Stomach (tissue), 9 donors: ENCODE measurements around the gene FANCD2. TPM values are rescaled to one million over a fixed set of nuclear protein-coding genes. Genes with fewer than 3 reads are reported as not detected.

Experiments
- DNase-seq, 2 donors: peaks; one replicate each; pipeline versions ENCODE4 v3.0.0 to v3.0.0-alpha.2; 2013 to 2019
- H3K27ac ChIP-seq, 5 donors: fragments of 200-600 bp in 4 of 5; sonication (generic) in 4 of 5; one replicate each; pipeline ENCODE4 v1.5.1; 2013 to 2019; ENCODE audit warnings: mild to moderate bottlenecking in 1 of 5, moderate library complexity in 1 of 5
- H3K27me3 ChIP-seq, 3 donors: fragments of 200-600 bp; sonication (generic); one replicate each; pipeline ENCODE4 v1.5.1; 2017 to 2019; ENCODE audit warnings: mixed run types in 1 of 3
- H3K36me3 ChIP-seq, 4 donors: fragments of 200-600 bp; sonication (generic); 1 replicate in 3 of 4; 2 replicates in 1 of 4; pipeline ENCODE4 v1.5.1; 2016 to 2019
- H3K4me1 ChIP-seq, 4 donors: fragments of 200-600 bp; sonication (generic); one replicate each; pipeline ENCODE4 v1.5.1; 2016 to 2019
- H3K4me3 ChIP-seq, 4 donors: fragments of 200-600 bp; sonication (generic) in 3 of 4; one replicate each; pipeline ENCODE4 v1.5.1; 2016 to 2019; ENCODE audit warnings: mild to moderate bottlenecking in 1 of 4
- H3K9me3 ChIP-seq, 4 donors: fragments of 200-600 bp; sonication (generic); one replicate each; pipeline ENCODE4 v1.5.1; 2016 to 2019
- CTCF ChIP-seq, 7 experiments: fragments of 450-650 bp in 4 of 7; fragments of 200-600 bp in 3 of 7; sonication (generic) in 3 of 7; IDR thresholded peaks; one replicate each; pipeline ENCODE4 v1.5.1; 2016 to 2019; ENCODE audit warnings: antibody characterized with exemption in 7 of 7, control low read depth in 2 of 7, mild to moderate bottlenecking in 1 of 7
- EP300 ChIP-seq: sonication (generic); formaldehyde crosslinking; IDR thresholded peaks from one replicate; pipeline ENCODE4 v1.6.1; 2017; ENCODE audit warnings: antibody characterized with exemption
- POLR2A ChIP-seq, 4 donors: fragments of 450-650 bp; IDR thresholded peaks; one replicate each; pipeline ENCODE4 v1.6.1; 2016; ENCODE audit warnings: antibody characterized with exemption in 4 of 4, control low read depth in 2 of 4, mild to moderate bottlenecking in 1 of 4, moderate library complexity in 1 of 4
- POLR2AphosphoS5 ChIP-seq, 3 donors: sonication (generic); formaldehyde crosslinking; IDR thresholded peaks; one replicate each; pipeline ENCODE4 v1.6.1; 2016; ENCODE audit warnings: antibody characterized with exemption in 3 of 3
- whole genome bisulfite sequencing, 5 donors: extraction: QIAGEN DNeasy Blood & Tissue Kit in 3 of 5; methylation state at CpG; one replicate each; pipeline versions ENCODE4 v1.1.5 to v1.1.7; 2013 to 2018; 5-methylcytosine and 5-hydroxymethylcytosine counted together
- intact Hi-C: fragments of 100-400 bp; cut with DNase I; formaldehyde crosslinking; loops from one replicate; pipeline ENCODE4 v1.15.1; 2023; ENCODE audit warnings: low total_unique reads
- polyA plus RNA-seq, 3 donors: library from polyadenylated mRNA; stranded (reverse); fragments of 200-250 nt; gene quantifications; one replicate each; pipeline ENCODE4 v1.2.3, GENCODE V29; 2013
- total RNA-seq, 5 donors: library from RNA; depleted of rRNA; stranded (reverse); fragments of >200 nt; gene quantifications; one replicate each; pipeline versions ENCODE4 v1.1.0 to v1.2.3, GENCODE V29; 2014 to 2016
- donor health status: healthy with polysubstance abuse.
- donor health status: Bipolar disorder and iron deficiency.
- donor health status: healthy.

FANCD2 gene
- total and polyA plus RNA-seq, 8 donors = 0.61 to 21.1 (median 5.7) TPM

GRCh38 chr3:10108091-10108490, 81.9 kb downstream of the FANCD2 start, which contains the start of gene FANCD2OS:
TSS of gene FANCD2OS (minus strand) at chr3:10108255. CDS start at chr3:10104774, 3,481 bp downstream.
- TF ChIP-seq EP300 (no peak), POLR2AphosphoS5 (IDR thresholded peaks at IDR 0.05) (no peak), CTCF (IDR thresholded peaks at IDR 0.05) (no peak), POLR2A (IDR thresholded peaks at IDR 0.05) (no peak)
- no peak within 1 kb of the TSS for H3K4me3 ChIP-seq
- 60 to 79% (median 76%) methylated on average over 20 to 28 of the region's 28 CpGs for WGBS, 5 donors
- H3K36me3 ChIP-seq = no peaks in the 10 kb centered on the region
- peaks cover 0 to 17% (median 0%) of the 10 kb centered on the region in 3 donors for H3K27me3 ChIP-seq
- intact Hi-C loops = no loop called here
- no peaks in the 10 kb centered on the region for H3K9me3 ChIP-seq
- no peak for DNase-seq
- H3K4me1 ChIP-seq = no peaks in the 10 kb centered on the region
- H3K27ac ChIP-seq = no peak within 1 kb of the TSS

DNA sequence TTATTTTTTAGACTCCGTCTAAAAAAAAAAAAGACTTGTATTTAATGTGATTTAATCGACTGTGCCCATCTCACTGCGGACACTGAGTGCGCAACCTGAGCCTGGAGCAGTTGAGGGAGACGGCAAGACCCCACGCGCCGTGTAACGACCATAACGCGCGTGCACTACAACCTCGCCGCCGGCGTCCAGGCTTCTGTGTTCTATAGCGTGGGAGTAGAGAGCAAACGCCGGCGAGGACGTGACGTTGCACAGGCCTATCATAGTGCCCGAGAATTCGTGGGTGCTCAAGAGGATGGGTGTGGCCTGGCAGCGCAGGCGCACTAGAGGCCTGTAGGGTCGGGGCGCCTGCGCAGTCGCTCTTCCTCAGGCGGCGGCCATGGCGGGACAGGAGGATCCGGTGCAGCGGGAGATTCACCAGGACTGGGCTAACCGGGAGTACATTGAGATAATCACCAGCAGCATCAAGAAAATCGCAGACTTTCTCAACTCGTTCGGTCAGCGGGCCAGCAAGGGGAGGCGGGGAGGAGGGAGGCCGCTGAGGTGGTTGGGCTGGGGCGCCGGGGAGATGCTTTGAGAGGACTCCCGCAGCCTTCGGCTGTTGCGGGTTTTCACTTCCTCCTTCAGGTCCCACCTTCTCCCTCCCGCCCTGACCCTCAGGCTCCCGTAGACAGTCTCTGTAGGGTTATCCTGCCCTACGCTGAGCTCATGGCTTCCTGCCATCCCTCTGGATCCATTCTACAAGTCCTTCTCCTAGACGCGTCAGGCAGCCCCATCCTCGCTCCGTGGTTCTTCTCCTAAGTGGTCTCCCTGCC, 89.3 kb downstream of the FANCD2 start, which contains the start of gene BRK1:
TSS of gene BRK1 (plus strand) at position 350 of the 812 bp plus-strand sequence. CDS start at position 377, 27 bp downstream.
- TF ChIP-seq POLR2A (IDR thresholded peaks at IDR 0.05) (peak in 2 of 4 donors; percentile 76 to 86), CTCF (IDR thresholded peaks at IDR 0.05) (peak in 1 of 7 experiments; percentile 18), POLR2AphosphoS5 (IDR thresholded peaks at IDR 0.05) (peak; percentile 90 to 99 (median 98)), EP300 (no peak)
- Histone ChIP-seq H3K36me3 (peaks cover 0 to 13% (median 11%) of the 10 kb centered on the region in 4 donors), H3K4me1 (peaks cover 8 to 48% (median 35%) of the 10 kb centered on the region in 4 donors), H3K4me3 (peak within 1 kb of the TSS; percentile 83 to 96 (median 89)), H3K9me3 (no peaks in the 10 kb centered on the region), H3K27ac (peak within 1 kb of the TSS; percentile 81 to 90 (median 82)), H3K27me3 (no peaks in the 10 kb centered on the region)
- intact Hi-C loops = no loop called here
- DNase-seq = peak; percentile 96 to 98
- 0 to 1% (median 1%) methylated on average over 48 to 54 of the region's 54 CpGs for WGBS, 5 donors

DNA sequence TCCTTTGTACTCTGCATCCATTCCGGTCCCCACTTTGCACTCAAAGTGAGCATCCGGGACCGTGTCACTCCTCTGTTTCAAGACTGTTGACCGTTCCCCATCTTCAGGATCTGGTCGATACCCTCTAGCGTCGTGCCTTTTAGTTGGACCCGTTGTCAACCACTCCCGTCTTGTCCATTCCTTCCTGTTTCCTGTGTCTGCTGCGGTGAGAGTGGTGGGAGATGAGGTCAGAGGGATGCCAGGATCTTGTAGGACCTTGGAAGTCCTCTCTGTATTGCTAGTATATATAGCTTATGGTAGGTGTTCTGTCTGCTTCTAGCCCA, 89.9 kb downstream of the FANCD2 start:
- Histone ChIP-seq H3K36me3 (peaks cover 0 to 19% (median 17%) of the 10 kb centered on the region in 4 donors), H3K9me3 (no peaks in the 10 kb centered on the region), H3K4me3 (peak overlapping the region; percentile 83 to 96 (median 89)), H3K27ac (peak overlapping the region; percentile 46 to 90 (median 81)), H3K27me3 (no peaks in the 10 kb centered on the region), H3K4me1 (peaks cover 8 to 49% (median 35%) of the 10 kb centered on the region in 4 donors)
- WGBS, 5 donors = 0 to 1% (median 0%) methylated on average over 10 of the region's 10 CpGs
- TF ChIP-seq POLR2A (IDR thresholded peaks at IDR 0.05) (no peak), CTCF (IDR thresholded peaks at IDR 0.05) (no peak), POLR2AphosphoS5 (IDR thresholded peaks at IDR 0.05) (no peak), EP300 (no peak)
- no peak for DNase-seq
- intact Hi-C loops = no loop called here

DNA sequence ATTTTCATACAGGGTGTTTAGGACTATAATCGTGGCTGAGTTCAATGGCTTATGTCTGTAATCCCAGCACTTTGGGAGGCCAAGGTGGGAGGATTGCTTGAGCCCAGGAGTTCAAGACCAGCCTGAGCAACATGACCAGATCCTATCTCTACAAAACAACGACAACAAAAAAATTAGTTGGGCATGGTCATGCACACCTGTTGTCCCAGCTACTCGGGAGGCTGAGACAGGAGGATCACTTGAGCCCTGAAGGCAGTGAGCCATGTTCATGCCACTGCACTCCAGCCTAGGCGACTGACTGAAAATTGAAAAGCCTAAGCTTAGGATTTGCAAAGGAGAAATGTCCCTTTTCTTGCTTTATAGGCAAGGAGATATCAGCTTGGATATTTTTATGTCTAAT, 90.7 kb downstream of the FANCD2 start:
- 86 to 91% (median 90%) methylated on average over 4 of the region's 4 CpGs for WGBS, 5 donors
- intact Hi-C loops = no loop called here
- Histone ChIP-seq H3K36me3 (peaks cover 3 to 25% (median 25%) of the 10 kb centered on the region in 4 donors), H3K27me3 (no peaks in the 10 kb centered on the region), H3K4me3 (peak overlapping the region in 3 of 4 donors; percentile 85 to 96 (median 93)), H3K4me1 (peaks cover 8 to 49% (median 35%) of the 10 kb centered on the region in 4 donors), H3K9me3 (no peaks in the 10 kb centered on the region), H3K27ac (no peak overlapping the region)
- DNase-seq = no peak
- TF ChIP-seq POLR2AphosphoS5 (IDR thresholded peaks at IDR 0.05) = no peak
- no peak for TF ChIP-seq EP300
- no peak for TF ChIP-seq POLR2A (IDR thresholded peaks at IDR 0.05)
- TF ChIP-seq CTCF (IDR thresholded peaks at IDR 0.05) = no peak
